GM12891 (cell line): Measurements from ENCODE around the gene TXNDC8.
"Not testable (repeated sequence)": the region's sequence is repeated elsewhere in the genome, so short reads cannot be mapped to it uniquely, and the experiment has no call there.

Experiments used
- PAX5 ChIP-seq: IDR thresholded peaks from 2 replicates; pipeline ENCODE4 v1.6.1; 2011; ENCODE audit warnings: low read length, moderate library complexity, mild to moderate bottlenecking; ENCODE audit not compliant: insufficient read depth, severe bottlenecking
- POLR2A ChIP-seq: IDR thresholded peaks from 2 replicates; pipeline ENCODE4 v1.6.1; 2011; ENCODE audit warnings: low read depth, low read length, control low read depth
- POLR2AphosphoS5 ChIP-seq: IDR thresholded peaks from 2 replicates; pipeline ENCODE4 v1.6.1; 2011; ENCODE audit warnings: low read depth, low read length, control low read depth
- SPI1 ChIP-seq: IDR thresholded peaks from 2 replicates; pipeline ENCODE4 v1.6.1; 2011; ENCODE audit warnings: low read depth, low read length, control low read depth
- TAF1 ChIP-seq: IDR thresholded peaks from 2 replicates; pipeline ENCODE4 v1.6.1; 2011; ENCODE audit warnings: low read depth, low read length, control low read depth

- not testable (repeated sequence) for TF ChIP-seq POLR2A, POLR2AphosphoS5, TAF1, SPI1, PAX5
Measured at GRCh38 chr9:110358992-110359391, 21.3 kb upstream of the TXNDC8 start.
